WTC11 (cell line): ENCODE results near the gene TNRC18. TPM values are rescaled to one million over a fixed set of nuclear protein-coding genes. Genes with fewer than 3 reads are reported as not detected.

ENCODE experiments used
- ATAC-seq: fragments of 200-7000 bp; cut with Tn5 transposase; 2 replicates; pipeline ENCODE4 v1.10.0; 2021; ENCODE audit warnings: mild to moderate bottlenecking, moderate library complexity
- CTCF ChIA-PET: fragments of 300-600 bp; sonication (Branson Sonifier 250); formaldehyde crosslinking; loops from one replicate; lab custom pipeline; 2021; ENCODE audit warnings: antibody characterized with exemption; lab: Charles Lee
- POLR2A ChIA-PET: fragments of 350-600 bp; sonication (Branson Sonifier 250); formaldehyde crosslinking; loops from one replicate; lab custom pipeline; 2021; ENCODE audit warnings: antibody characterized with exemption; lab: Charles Lee
- DNase-seq: peaks from one replicate; pipeline ENCODE4 v3.0.0; 2021; ENCODE audit warnings: low spot score
- H3K27ac Mint-ChIP-seq: 2 replicates; pipeline ENCODE4 v1.8.0; 2021; ENCODE audit warnings: mixed read lengths
- H3K27me3 Mint-ChIP-seq: 2 replicates; pipeline ENCODE4 v1.8.0; 2021; ENCODE audit warnings: low read depth, mild to moderate bottlenecking, moderate library complexity, mixed read lengths
- H3K36me3 Mint-ChIP-seq: 2 replicates; pipeline ENCODE4 v1.8.0; 2021; ENCODE audit warnings: mixed read lengths
- H3K4me1 Mint-ChIP-seq: 2 replicates; pipeline ENCODE4 v1.8.0; 2022; ENCODE audit warnings: mixed read lengths
- H3K4me3 Mint-ChIP-seq: 2 replicates; pipeline ENCODE4 v1.8.0; 2021; ENCODE audit warnings: mild to moderate bottlenecking, moderate library complexity, mixed read lengths
- H3K9me3 Mint-ChIP-seq: 2 replicates; pipeline ENCODE4 v1.8.0; 2021; ENCODE audit warnings: mixed read lengths
- CBFB ChIP-seq: sonication (generic); formaldehyde crosslinking; IDR thresholded peaks from 2 replicates; pipeline ENCODE4 v1.8.1; 2022; ENCODE audit warnings: mild to moderate bottlenecking, low read depth, missing genetic modification reagents
- ETV6 ChIP-seq: sonication (generic); formaldehyde crosslinking; IDR thresholded peaks from 2 replicates; pipeline ENCODE4 v1.8.1; 2022; ENCODE audit warnings: mild to moderate bottlenecking, missing genetic modification reagents
- GABPB1 ChIP-seq: sonication (generic); formaldehyde crosslinking; IDR thresholded peaks from 2 replicates; pipeline ENCODE4 v1.8.1; 2023; ENCODE audit warnings: mild to moderate bottlenecking, missing genetic modification reagents
- IRF2 ChIP-seq: sonication (generic); formaldehyde crosslinking; IDR thresholded peaks from 2 replicates; pipeline ENCODE4 v1.8.0; 2022; ENCODE audit warnings: low read depth, missing genetic modification reagents, borderline replicate concordance
- KAT7 ChIP-seq: sonication (generic); formaldehyde crosslinking; IDR thresholded peaks from 2 replicates; pipeline ENCODE4 v1.8.1; 2023; ENCODE audit warnings: missing genetic modification reagents, mild to moderate bottlenecking, borderline replicate concordance
- NR2C2 ChIP-seq: sonication (generic); formaldehyde crosslinking; IDR thresholded peaks from 2 replicates; pipeline ENCODE4 v1.8.0; 2022; ENCODE audit warnings: mild to moderate bottlenecking, missing genetic modification reagents
- NR3C1 ChIP-seq: sonication (generic); formaldehyde crosslinking; conservative IDR thresholded peaks from 2 replicates; pipeline ENCODE4 v1.8.1; 2023; ENCODE audit warnings: low read depth, mild to moderate bottlenecking, missing genetic modification reagents
- OVOL2 ChIP-seq: fragments of 250-450 bp; sonication (Bioruptor Pico); IDR thresholded peaks from 2 replicates; pipeline ENCODE4 v1.9.0; 2021; ENCODE audit warnings: mild to moderate bottlenecking, borderline replicate concordance
- PRRX2 ChIP-seq: fragments of 250-450 bp; sonication (Bioruptor Pico); IDR thresholded peaks from 2 replicates; pipeline ENCODE4 v1.8.0; 2021; ENCODE audit warnings: mild to moderate bottlenecking
- SMAD3 ChIP-seq: sonication (generic); formaldehyde crosslinking; IDR thresholded peaks from 2 replicates; pipeline ENCODE4 v1.8.0; 2022; ENCODE audit warnings: missing genetic modification reagents, mild to moderate bottlenecking, borderline replicate concordance
- SP1 ChIP-seq: sonication (generic); formaldehyde crosslinking; conservative IDR thresholded peaks from 2 replicates; pipeline ENCODE4 v1.8.1; 2022; ENCODE audit warnings: missing genetic modification reagents
- STAT6 ChIP-seq: sonication (generic); formaldehyde crosslinking; conservative IDR thresholded peaks from 2 replicates; pipeline ENCODE4 v1.8.1; 2023; ENCODE audit warnings: mild to moderate bottlenecking, low read depth, missing genetic modification reagents, moderate library complexity
- ZMAT4 ChIP-seq: fragments of 250-450 bp; sonication (Bioruptor Pico); IDR thresholded peaks from 2 replicates; pipeline ENCODE4 v1.9.0; 2021; ENCODE audit warnings: mild to moderate bottlenecking
- ZNF138 ChIP-seq: sonication (generic); formaldehyde crosslinking; conservative IDR thresholded peaks from 2 replicates; pipeline ENCODE4 v1.8.1; 2022; ENCODE audit warnings: mild to moderate bottlenecking, moderate library complexity, missing genetic modification reagents
- ZNF281 ChIP-seq: sonication (generic); formaldehyde crosslinking; IDR thresholded peaks from 2 replicates; pipeline ENCODE4 v1.8.0; 2023; ENCODE audit warnings: mild to moderate bottlenecking, missing genetic modification reagents
- ZNF532 ChIP-seq: fragments of 250-450 bp; sonication (Bioruptor Pico); IDR thresholded peaks from 2 replicates; pipeline ENCODE4 v1.9.0; 2021; ENCODE audit warnings: mild to moderate bottlenecking, borderline replicate concordance
- ZNF671 ChIP-seq: fragments of 250-450 bp; sonication (Bioruptor Pico); IDR thresholded peaks from 2 replicates; pipeline ENCODE4 v1.8.0; 2021; ENCODE audit warnings: mild to moderate bottlenecking
- total RNA-seq: library from RNA; stranded (reverse); gene quantifications from 3 replicates; pipeline ENCODE4 v1.2.3, GENCODE V29; 2021
- TF ChIP-seq, protein P1 (sequence below): sonication (generic); formaldehyde crosslinking; IDR thresholded peaks from 2 replicates; pipeline ENCODE4 v1.8.1; 2023; ENCODE audit warnings: mild to moderate bottlenecking, missing genetic modification reagents
- TF ChIP-seq, protein P2 (sequence below): sonication (generic); formaldehyde crosslinking; IDR thresholded peaks from 2 replicates; pipeline ENCODE4 v1.8.1; 2022; ENCODE audit warnings: low read depth, missing genetic modification reagents, borderline replicate concordance
- TF ChIP-seq, protein P3 (sequence below): sonication (generic); formaldehyde crosslinking; IDR thresholded peaks from 2 replicates; pipeline ENCODE4 v1.8.0; 2022; ENCODE audit warnings: mild to moderate bottlenecking, missing genetic modification reagents

TNRC18 gene
- total RNA-seq, 1 experiment from 2014 or later = 55.0 TPM

GRCh38 chr7:5436003-5436678 is 12.5 kb upstream of the TNRC18 start:
- H3K27me3 Mint-ChIP-seq = peaks cover 52% of the 10 kb centered on the region
- ATAC-seq (no peak), DNase-seq (no peak)
- H3K9me3 Mint-ChIP-seq = peaks cover 15% of the 10 kb centered on the region
- peak overlapping the region; percentile 45; the same call in 1 of the 2 replicates for H3K27ac Mint-ChIP-seq
- CTCF ChIA-PET = no interaction called here
- no peak overlapping the region for H3K4me3 Mint-ChIP-seq
- peaks cover 28% of the 10 kb centered on the region for H3K36me3 Mint-ChIP-seq
- POLR2A ChIA-PET = interaction anchor here (0.6 kb wide), 1 partner anchor 70 kb away, joined by 13 read pairs; no protein-coding TSS in a partner anchor
- TF ChIP-seq CBFB = no peak
- TF ChIP-seq SP1 = no peak
- no peak for TF ChIP-seq PRRX2 (CRISPR knock-in tag)
- TF ChIP-seq, protein P1, sequence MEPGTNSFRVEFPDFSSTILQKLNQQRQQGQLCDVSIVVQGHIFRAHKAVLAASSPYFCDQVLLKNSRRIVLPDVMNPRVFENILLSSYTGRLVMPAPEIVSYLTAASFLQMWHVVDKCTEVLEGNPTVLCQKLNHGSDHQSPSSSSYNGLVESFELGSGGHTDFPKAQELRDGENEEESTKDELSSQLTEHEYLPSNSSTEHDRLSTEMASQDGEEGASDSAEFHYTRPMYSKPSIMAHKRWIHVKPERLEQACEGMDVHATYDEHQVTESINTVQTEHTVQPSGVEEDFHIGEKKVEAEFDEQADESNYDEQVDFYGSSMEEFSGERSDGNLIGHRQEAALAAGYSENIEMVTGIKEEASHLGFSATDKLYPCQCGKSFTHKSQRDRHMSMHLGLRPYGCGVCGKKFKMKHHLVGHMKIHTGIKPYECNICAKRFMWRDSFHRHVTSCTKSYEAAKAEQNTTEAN (CRISPR knock-in tag) = no peak
- TF ChIP-seq, protein P2, sequence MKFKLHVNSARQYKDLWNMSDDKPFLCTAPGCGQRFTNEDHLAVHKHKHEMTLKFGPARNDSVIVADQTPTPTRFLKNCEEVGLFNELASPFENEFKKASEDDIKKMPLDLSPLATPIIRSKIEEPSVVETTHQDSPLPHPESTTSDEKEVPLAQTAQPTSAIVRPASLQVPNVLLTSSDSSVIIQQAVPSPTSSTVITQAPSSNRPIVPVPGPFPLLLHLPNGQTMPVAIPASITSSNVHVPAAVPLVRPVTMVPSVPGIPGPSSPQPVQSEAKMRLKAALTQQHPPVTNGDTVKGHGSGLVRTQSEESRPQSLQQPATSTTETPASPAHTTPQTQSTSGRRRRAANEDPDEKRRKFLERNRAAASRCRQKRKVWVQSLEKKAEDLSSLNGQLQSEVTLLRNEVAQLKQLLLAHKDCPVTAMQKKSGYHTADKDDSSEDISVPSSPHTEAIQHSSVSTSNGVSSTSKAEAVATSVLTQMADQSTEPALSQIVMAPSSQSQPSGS = no peak
- no peak for TF ChIP-seq STAT6 (CRISPR knock-in tag)
- no peak for TF ChIP-seq KAT7 (CRISPR knock-in tag)
- no peak for TF ChIP-seq ZMAT4 (CRISPR knock-in tag)
- no peak for TF ChIP-seq OVOL2 (CRISPR knock-in tag)
- no peak for TF ChIP-seq SMAD3 (CRISPR knock-in tag)
- TF ChIP-seq, protein P3, sequence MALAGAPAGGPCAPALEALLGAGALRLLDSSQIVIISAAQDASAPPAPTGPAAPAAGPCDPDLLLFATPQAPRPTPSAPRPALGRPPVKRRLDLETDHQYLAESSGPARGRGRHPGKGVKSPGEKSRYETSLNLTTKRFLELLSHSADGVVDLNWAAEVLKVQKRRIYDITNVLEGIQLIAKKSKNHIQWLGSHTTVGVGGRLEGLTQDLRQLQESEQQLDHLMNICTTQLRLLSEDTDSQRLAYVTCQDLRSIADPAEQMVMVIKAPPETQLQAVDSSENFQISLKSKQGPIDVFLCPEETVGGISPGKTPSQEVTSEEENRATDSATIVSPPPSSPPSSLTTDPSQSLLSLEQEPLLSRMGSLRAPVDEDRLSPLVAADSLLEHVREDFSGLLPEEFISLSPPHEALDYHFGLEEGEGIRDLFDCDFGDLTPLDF (CRISPR knock-in tag) = no peak
- no peak for TF ChIP-seq ZNF138 (CRISPR knock-in tag)
- no peak for TF ChIP-seq GABPB1 (CRISPR knock-in tag)
- TF ChIP-seq ETV6 (CRISPR knock-in tag) = no peak
- no peak for TF ChIP-seq ZNF532 (CRISPR knock-in tag)
- TF ChIP-seq ZNF671 = no peak
- TF ChIP-seq ZNF281 = no peak
- no peak for TF ChIP-seq NR2C2 (CRISPR knock-in tag)
- TF ChIP-seq IRF2 = no peak
- TF ChIP-seq NR3C1 = no peak
- peaks cover 2% of the 10 kb centered on the region; the same call in 1 of the 2 replicates for H3K4me1 Mint-ChIP-seq
